Lower leg skin (tissue), 3 donors: Measurements from ENCODE around the gene DLGAP5.

Experiments
- CTCF ChIP-seq, 3 donors: fragments of 450-650 bp; IDR thresholded peaks; one replicate each; pipeline ENCODE4 v1.5.1; 2016; ENCODE audit warnings: antibody characterized with exemption in 3 of 3, mild to moderate bottlenecking in 3 of 3, moderate library complexity in 2 of 3
- POLR2A ChIP-seq, 2 donors: fragments of 450-650 bp; IDR thresholded peaks; one replicate each; pipeline ENCODE4 v1.6.1; 2016 to 2017; ENCODE audit warnings: antibody characterized with exemption in 2 of 2, mild to moderate bottlenecking in 1 of 2, moderate library complexity in 1 of 2

GRCh38 chr14:55111122-55111708, 80.2 kb downstream of the DLGAP5 start:
- no peak for TF ChIP-seq POLR2A (IDR thresholded peaks at IDR 0.05)
- no peak for TF ChIP-seq CTCF (IDR thresholded peaks at IDR 0.05)
